GM18907 (cell line): ENCODE measurements around the gene MFSD1.
"Not testable (repeated sequence)": the region's sequence is repeated elsewhere in the genome, so short reads cannot be mapped to it uniquely, and the experiment has no call there.

Experiments used
- ATAC-seq: cut with Tn5 transposase; IDR thresholded peaks from one replicate; pipeline ENCODE4 v1.9.1; 2021; ENCODE audit warnings: mild to moderate bottlenecking, moderate library complexity; ENCODE audit not compliant: unreplicated experiment

The MFSD1 gene

DNA sequence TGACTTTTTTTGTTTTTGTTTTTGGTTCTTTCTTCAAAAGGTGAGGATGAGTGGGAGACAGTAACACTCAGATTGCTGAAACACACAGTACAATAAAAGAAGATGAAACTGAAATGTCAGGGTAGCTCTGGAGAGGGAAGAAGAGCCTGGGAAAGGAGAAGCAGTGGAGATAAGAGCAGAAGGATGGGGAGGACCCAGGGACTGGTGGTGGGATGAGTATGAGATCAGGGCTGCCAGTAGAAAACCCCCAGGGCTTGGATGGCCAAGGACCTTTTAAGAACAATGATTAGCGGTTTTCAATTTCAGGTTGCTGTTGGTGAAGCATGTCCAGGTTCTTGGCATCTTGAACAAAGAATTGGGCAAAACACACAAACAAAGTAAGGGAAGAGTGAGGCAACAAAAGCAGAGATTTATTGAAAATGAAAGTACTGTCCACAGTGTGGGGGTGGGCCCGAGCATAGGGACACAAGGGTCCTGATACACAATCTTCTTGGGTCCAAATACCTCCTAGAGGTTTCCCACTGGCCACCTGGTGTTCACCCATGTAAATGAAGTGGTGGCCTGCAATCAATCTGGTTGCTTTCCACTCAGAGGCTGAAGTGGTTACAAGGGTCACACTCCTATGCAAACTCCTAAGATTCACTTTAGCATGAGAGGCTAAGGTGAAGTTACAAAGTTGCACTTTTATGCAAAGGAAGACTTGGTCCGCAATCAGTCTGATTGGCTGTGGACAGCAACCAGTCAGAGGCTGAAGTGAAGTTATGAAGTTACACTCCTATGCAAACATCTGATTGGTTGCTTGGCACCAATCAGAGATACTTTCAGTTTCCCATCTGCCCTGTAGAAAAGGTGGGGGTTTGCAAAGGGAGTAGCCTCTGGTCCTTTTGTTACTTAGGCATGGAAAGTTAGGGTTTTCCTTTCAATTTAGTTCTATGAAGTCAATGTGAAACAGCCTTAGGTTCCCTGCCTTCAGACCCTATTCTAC is 26.1 kb upstream of the MFSD1 start:
- ATAC-seq, result peak; percentile 68

DNA sequence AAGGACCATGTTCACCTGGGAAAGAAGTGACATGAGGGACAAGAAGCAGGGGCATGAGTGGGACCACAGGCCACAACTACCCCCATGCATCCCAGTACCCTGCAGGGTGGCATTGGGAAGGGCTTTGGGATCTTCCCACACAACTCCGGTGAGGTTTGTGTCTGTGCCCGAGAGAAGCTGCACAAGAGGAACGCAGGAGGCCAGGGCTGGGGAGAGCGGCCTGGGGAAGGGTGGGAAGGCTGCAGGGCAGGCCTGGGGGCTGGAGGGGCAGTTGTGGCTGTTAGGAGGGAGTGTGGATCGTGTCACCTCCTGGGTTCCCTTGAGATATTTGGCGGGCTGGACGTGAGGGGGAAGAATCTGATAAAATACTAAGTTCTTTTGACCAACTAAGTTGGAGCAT is 25.3 kb upstream of the MFSD1 start:
- no peak for ATAC-seq

DNA sequence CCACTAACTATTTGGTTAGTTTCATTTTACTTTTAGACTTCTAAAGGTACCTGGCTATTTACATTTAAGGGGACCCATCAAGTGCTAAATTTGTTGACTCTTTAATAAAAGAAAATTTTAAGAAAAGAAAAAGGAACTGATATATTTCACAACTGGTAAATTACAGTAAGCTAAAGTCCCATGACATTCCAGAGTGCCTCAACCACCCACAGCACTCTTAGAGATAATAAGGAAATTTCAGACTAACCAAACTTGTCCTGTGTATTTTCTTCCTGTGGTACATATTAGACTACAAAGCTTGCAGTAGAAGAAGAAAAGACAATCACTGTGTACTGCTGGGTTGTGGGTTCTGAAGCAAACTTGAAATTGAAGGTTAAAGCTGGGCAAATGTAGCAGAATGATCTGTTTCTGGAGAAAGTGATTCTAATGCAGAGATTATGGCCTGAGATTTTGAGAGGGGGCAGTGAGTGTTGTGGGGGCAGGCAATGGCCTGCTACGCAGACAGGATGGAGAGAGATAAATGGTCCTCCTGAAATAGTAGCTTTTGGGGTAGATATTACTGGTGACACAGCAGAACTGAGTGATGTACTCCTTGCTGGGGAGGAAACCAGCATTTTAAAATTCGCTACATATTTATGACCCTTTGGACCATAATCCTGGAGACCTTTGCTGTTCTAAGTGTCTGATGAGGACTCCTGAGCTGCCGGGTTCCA is 24.5 kb upstream of the MFSD1 start:
- ATAC-seq, result no peak

DNA sequence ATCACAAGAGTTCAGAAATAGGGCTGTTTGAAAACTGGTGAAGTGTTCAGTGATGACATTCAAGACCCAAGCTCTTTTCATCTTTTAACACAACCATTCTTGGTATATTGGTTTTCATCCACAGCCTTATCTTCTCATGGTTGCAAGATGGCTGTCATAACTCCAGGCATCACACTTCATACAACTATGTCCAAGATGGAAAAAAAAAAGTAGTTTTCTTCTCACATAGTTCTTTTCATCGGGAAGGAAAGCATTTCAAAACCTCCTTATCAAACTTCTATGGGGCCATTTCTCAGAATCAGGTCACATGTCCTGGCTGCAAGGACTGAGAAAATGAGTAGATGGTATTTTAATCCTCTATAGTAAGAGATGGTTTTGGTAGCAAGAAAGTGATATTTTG is 21.1 kb upstream of the MFSD1 start:
- ATAC-seq, result no peak

DNA sequence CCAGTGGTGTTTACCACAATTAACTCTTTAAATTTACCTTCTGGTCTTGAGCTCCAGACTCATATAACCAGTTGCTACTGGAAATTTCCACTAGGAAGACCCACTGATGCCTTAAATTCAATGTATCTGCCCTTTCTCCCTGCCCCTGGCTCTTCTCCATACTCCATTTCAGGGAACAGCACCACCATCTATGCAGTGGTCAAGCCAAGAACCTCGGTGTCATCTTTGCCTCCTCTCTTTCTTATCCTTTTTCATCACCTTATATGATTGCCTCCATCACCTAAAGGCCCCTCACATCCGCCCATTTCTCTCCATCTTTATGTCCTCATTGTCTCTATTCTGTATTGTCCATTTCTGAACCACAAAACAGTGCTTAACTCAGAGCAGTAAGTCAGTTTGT is 20.7 kb upstream of the MFSD1 start:
- ATAC-seq, result no peak

DNA sequence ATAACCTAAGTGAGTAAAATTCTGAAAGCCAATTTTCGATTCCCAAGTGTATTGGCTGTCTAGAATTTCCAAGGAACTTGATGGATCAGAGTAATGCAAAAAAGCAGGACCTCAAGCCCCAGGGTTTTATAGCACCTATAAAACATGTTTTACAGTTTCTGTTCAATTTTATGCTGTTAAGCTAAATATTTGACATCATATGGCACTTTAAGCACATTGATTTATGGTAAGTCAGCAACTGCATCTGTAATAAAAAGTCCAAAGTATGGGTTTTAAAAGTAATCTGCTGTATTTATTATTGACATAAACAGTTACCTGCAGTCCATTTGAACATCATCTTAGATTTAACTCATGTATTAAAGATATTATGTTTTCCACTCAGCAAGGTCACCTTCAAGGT is 20.0 kb upstream of the MFSD1 start:
- no peak for ATAC-seq

DNA sequence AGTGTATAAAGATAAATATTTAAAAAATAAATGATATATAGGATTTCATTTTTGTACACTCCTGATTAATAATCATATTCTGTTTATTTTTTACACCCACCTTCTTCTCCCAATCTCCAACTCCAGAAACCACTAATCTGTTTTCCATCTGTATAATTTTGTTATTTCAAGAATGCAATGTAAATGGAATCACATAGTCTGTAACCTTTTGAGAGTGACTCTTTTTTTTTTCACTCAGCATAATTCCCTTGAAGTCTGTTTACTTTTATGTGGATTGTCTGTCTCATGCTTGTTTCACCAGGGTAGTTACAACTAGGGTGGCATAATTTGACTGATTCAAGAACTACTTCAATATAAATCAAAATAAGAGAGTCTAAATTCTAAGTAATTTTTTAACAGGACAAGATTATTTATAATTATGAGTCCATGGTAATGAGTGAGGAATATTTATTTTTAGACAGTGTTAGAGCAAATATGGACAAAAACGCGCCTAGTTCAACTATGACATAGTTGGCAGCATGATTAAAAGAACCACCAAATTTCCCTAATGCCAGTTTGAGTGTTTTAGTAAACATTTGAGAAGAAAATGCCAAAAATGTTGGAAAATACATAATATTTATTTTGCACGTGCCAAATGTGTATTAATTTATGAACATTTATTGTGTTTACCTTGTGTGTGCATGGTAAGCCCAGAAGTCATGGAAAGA is 19.4 kb upstream of the MFSD1 start:
- no peak for ATAC-seq

DNA sequence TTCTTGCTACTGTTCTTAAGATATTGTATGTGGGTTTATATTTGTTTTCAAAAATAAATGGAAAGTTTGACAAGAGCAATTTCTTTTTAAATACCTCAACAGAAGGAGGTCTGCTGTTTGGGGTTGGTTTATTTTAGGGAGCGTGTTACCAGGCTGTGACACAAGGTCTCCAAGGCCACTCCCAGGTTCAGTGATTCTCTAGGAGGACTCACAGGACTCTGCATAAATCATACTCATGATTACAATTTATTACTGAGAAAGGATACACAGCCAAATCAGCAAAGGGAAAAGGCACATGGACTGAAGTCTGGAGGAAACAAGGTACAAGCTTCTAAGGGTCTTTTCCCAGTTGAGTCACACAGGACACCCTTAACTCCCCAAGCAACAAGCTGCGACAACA is 18.8 kb upstream of the MFSD1 start:
- no peak for ATAC-seq

DNA sequence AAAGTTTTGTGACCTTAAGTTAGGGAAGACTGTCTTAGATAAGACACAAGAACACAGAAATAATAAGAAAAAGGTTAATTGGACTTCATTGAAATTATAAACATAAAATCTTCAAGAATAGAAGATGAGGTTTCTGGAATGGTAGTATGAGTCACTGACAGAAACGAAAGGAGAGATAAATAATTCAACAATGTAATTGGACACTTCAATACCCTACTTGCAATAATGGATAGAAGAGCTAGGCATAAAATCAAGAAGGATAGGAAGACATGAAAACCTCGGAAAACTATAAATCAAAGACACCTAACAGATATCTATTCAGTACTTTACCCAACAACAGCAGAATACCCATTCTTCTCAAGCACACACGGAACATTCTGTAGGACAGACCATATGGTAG is 15.9 kb upstream of the MFSD1 start:
- no peak for ATAC-seq

DNA sequence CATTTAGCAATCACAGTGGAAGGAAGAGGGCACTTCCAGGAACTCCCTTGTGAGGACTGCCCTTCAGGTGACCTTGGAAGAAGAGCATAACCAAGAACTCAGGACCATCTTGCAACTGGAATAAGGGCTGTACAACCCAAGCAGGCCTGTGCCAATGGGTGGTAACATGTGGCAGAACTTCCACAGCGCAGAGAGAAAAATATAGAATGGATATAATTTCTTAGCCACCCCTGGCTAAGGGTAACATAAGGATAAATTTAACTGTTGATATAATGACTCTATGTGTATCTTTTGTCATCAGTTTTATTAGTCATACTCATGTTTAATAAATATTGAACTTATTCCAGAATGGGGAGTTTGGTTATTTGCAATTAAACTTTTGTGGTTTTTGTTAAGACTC is 13.4 kb upstream of the MFSD1 start:
- no peak for ATAC-seq

DNA sequence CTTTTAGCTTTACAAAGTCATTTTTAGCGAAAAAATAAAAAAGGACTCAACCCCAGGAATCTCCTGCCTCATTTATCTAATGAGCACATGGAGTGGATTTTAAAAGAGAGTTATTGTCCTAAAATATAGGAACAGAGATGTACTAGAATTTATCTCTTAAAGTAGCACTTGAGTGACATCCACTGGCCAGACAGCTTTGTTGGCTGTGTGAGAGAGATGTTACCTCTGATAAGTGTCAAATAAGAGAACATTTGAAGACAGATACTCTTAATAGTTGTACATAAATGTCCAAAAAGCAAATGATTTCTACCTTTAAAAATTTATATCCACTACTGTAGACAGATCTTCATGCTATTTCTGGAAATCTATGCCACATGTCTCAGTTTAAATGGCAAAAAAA is 12.3 kb upstream of the MFSD1 start:
- no peak for ATAC-seq

DNA sequence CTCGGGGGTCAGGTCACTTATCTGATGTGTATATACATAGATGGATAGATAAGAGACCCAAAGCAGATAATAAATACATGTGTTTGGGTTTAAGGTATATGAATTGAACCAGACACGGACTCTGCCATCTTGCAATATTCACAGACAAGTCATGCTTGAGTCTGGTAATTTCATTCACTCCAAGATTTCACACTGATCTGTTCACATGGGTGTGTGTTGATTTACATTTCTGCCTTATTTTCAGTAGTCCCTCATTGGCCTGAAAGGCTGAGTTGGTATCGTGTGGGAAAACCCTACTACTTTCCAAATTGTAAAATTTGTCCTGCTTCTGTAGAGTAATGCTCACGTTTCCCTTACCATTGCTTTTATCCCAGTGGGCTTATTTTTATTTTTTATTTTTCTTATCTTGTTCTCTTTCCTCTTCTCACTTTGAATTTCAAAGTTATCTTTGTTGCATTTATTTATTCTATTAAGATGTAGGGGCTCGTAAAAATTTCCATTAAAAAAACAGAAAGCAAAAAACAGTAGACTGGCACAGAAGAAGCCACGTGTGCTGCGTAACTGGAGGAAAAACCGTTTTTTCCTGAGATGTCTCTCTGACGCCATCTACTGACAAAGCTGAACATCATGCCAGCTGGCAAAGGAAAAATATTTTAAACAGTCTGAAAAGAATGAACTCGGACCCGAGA is 10.8 kb upstream of the MFSD1 start:
- peak; percentile 85 for ATAC-seq

DNA sequence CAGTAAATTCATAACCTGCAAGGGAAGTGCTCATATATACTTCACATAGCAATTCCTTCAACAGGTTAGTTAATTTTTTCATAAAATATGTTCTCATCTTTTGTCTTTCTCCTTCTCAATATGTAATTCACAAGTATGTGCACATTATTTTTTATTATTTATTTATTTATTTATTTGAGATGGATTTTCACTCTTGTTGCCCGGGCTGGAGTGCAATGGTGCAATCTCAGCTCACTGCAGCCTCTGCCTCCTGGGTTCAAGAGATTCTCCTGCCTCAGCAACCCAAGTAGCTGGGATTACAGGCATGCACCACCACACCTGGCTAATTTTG is 10.3 kb upstream of the MFSD1 start:
- not testable (repeated sequence) for ATAC-seq

DNA sequence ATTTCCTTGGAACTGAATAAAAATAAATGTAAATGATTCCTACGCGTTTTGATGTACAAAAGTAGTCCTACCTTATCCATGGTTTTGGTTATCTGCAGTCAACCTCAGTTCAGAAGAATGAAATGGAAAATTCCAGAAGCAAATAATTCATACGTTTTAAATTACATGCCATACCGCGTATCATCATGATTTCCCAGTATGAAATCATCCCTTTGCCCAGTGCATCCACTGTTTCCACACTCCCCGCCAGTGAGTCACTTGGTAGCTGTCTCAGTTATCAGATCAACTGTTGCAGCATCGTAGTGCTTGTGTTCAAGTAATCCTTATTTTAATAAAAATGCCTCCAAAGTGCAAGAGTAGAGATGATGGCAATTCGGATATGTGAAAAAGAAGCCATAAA is 9.1 kb upstream of the MFSD1 start:
- no peak for ATAC-seq

DNA sequence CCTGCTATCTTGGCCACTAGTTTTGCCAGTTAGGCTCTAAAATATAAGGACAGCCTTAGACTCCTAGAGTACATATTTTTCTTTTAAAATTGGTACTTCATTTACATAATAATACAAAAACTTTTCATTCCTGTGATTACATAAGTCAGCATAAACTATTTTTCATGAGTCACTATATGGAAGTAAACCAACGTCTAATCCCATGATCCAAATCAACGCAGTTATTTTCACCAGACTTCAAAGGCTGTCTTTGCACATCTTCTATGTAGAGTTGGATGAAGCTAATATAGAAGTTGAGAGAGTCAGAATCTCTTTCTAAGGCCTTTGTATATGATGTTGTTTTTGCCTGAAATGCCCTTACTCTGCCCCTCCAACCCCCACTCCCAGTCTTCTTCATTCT is 7.6 kb upstream of the MFSD1 start:
- ATAC-seq, result no peak

DNA sequence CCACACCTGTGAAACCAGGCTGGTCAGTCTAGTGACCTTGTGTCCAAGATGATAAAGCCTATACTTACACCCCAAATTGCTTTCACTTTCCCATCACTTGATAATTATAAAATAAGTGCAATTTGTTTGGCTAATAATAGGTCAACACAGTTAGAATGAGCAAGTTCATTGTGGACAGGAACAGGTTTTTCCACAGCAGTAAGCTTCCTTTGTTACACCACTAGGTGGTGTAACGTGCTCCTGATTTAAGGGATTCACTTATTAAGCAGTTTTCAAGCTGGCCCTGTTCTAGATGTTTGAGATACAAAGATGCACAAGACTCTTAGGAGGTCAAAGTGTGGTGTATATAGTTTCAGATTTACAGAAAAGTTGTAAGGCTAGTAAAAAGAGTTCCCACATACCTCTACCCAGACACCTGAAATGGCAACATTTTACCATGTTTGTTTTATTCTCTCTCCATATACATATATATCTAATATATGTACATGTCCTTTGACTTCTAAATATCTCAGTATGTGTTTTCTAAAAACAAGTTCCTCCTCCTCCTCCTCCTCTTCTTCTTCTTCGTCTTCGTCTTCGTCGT is 6.8 kb upstream of the MFSD1 start:
- ATAC-seq, result peak; percentile 63

DNA sequence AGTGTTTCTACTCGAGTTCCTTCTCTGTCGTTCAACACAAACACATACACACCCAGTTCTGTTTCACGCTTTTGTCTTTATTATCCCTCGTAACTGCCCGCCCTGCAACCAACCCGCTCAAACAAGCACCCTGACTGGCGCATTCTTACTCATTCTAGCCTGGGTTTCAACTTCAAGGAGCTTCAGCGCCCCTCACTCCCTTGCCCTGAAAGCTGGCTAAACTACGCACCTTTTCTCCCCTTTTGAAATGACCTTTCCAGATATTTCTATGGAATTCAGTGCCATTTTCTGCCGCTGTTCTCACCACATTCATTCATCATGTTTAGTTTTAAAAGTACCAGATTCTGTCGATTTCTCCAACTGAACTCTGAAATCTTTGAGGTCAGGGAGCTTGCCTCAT is 653 bp upstream of the MFSD1 start:
- no peak for ATAC-seq

DNA sequence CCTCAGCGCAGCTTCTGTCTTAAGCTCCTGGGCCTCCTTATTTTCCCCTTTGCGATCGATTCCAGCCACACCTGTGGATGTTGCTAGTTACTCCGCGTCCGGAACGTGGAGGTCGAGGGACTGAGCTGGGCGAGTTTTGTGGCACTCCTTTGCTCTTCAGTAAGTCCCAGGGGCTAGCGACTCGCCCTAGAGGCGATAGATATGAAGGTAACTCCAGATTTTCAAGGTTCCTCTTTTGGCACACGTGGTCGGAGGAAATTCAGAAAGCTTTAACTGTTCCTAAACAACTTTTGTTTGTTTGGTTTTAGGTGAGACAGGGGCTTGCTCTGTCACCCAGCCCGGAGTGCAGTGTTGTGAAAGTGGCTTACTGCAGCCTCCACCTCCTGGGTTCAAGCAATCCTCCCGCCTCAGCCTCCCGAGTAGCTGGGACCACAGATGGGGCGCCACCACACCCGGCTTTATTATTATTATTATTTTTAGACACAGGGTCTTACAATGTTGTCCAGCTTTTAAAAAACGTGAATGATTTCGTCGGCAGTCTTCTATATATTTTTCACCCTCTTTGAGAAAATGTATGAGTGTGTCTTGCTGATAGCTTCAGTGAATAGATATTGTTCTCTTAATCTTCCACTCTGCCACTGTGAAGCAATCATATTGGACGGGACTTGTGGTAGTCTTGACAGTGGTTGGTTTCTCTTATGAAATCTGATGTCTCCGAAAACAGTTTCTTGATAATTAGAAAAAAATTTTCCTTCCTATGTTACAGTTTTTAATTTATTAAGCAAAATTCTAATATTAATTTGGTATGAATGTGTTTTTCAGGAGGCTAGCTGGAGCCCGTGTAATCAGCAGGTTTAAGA is 785 bp downstream of the MFSD1 start:
- ATAC-seq, result peak; percentile 40

DNA sequence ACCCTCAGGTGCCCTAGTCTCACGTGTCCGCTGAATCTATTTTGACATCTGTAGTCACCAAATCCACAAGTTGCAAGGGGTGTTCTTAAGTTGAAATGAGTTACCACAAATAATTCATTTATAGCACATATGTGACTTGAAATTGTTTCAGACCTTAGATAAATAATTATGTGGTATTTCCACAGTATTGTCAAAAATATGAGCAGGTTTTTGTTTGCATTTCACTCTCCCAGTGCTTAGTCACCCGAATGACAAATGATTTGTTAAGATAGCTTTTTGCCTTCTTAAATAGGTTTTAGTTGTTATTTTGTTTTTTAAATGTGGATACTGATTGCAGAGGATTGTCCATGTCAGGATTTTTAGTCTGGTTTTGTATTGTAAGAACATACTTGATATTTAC is 2.6 kb downstream of the MFSD1 start:
- ATAC-seq, result no peak

DNA sequence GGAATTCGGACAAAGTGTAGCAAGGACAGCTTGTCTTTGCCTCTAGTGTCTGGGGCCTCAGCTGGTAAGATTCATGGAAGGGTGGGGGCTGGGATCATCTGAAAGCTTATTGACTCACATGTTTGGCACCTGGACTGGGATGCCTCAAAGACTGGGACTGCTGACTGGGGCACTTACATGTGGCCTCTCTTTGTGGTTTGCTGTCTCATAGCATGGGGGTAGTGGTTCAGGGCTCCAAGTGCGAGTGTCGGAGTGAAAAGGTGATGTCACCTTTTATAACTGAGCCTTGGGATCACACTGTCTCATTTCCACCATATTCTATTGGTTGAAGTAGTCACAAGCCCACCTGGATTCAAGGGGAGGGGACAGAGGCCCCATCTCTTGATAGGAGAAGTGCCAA is 6.8 kb downstream of the MFSD1 start:
- no peak for ATAC-seq
